ENCODE measurements around the gene BBX. TPM values are rescaled to one million over a fixed set of nuclear protein-coding genes. Genes with fewer than 3 reads are reported as not detected.

The BBX gene
- total RNA-seq, 1 donor from 2014 or later, result 37.2 TPM

GRCh38 chr3:107629566-107629965, 106.8 kb downstream of the BBX start:
- intact Hi-C loops (cut with micrococcal nuclease), result no loop called here
- Mint-ChIP-seq H3K27me3 (no peaks in the 10 kb centered on the region), H3K4me3 (no peak overlapping the region), H3K9me3 (no peaks in the 10 kb centered on the region), H3K4me1 (peaks cover 18% of the 10 kb centered on the region), H3K27ac (no peak overlapping the region), H3K36me3 (ENCODE audit: low read depth) (no peaks in the 10 kb centered on the region)
- DNase-seq, result no peak

GRCh38 chr3:107630779-107631178, 108.0 kb downstream of the BBX start:
- Mint-ChIP-seq H3K36me3 (ENCODE audit: low read depth) (no peaks in the 10 kb centered on the region), H3K27ac (no peak overlapping the region), H3K4me1 (peaks cover 18% of the 10 kb centered on the region), H3K27me3 (no peaks in the 10 kb centered on the region), H3K4me3 (no peak overlapping the region), H3K9me3 (no peaks in the 10 kb centered on the region)
- intact Hi-C loops (cut with micrococcal nuclease), result no loop called here
- DNase-seq, result no peak

- no peaks in the 10 kb centered on the region for H3K27me3 Mint-ChIP-seq
- H3K36me3 Mint-ChIP-seq (ENCODE audit: low read depth), result no peaks in the 10 kb centered on the region
- peaks cover 18% of the 10 kb centered on the region for H3K4me1 Mint-ChIP-seq
- no peak overlapping the region for H3K4me3 Mint-ChIP-seq
- no peaks in the 10 kb centered on the region for H3K9me3 Mint-ChIP-seq
- no peak overlapping the region for H3K27ac Mint-ChIP-seq
- no peak for DNase-seq
- intact Hi-C loops (cut with micrococcal nuclease), result no loop called here
Measured at GRCh38 chr3:107632576-107632975, 109.8 kb downstream of the BBX start.

- Mint-ChIP-seq H3K36me3 (ENCODE audit: low read depth) (no peaks in the 10 kb centered on the region), H3K27ac (no peak overlapping the region), H3K4me1 (peaks cover 18% of the 10 kb centered on the region), H3K4me3 (no peak overlapping the region), H3K27me3 (no peaks in the 10 kb centered on the region), H3K9me3 (no peaks in the 10 kb centered on the region)
- DNase-seq, result no peak
- intact Hi-C loops (cut with micrococcal nuclease), result no loop called here
Measured at GRCh38 chr3:107633327-107634098, 110.8 kb downstream of the BBX start.

GRCh38 chr3:107634099-107634489, 111.3 kb downstream of the BBX start:
- Mint-ChIP-seq H3K4me1 (peaks cover 18% of the 10 kb centered on the region), H3K9me3 (no peaks in the 10 kb centered on the region), H3K27me3 (no peaks in the 10 kb centered on the region), H3K4me3 (no peak overlapping the region), H3K36me3 (ENCODE audit: low read depth) (no peaks in the 10 kb centered on the region), H3K27ac (no peak overlapping the region)
- no peak for DNase-seq
- intact Hi-C loops (cut with micrococcal nuclease), result no loop called here

GRCh38 chr3:107637416-107638183, 114.8 kb downstream of the BBX start:
- intact Hi-C loops (cut with micrococcal nuclease), result no loop called here
- Mint-ChIP-seq H3K27me3 (no peaks in the 10 kb centered on the region), H3K36me3 (ENCODE audit: low read depth) (no peaks in the 10 kb centered on the region), H3K9me3 (no peaks in the 10 kb centered on the region), H3K4me1 (peaks cover 6% of the 10 kb centered on the region), H3K27ac (no peak overlapping the region), H3K4me3 (no peak overlapping the region)
- no peak for DNase-seq

- Mint-ChIP-seq H3K4me1 (no peaks in the 10 kb centered on the region), H3K27me3 (no peaks in the 10 kb centered on the region), H3K36me3 (ENCODE audit: low read depth) (no peaks in the 10 kb centered on the region), H3K27ac (no peak overlapping the region), H3K9me3 (no peaks in the 10 kb centered on the region), H3K4me3 (no peak overlapping the region)
- no peak for DNase-seq
- intact Hi-C loops (cut with micrococcal nuclease), result no loop called here
Measured at GRCh38 chr3:107641572-107642307, 119.0 kb downstream of the BBX start.

- H3K27me3 Mint-ChIP-seq, result no peaks in the 10 kb centered on the region
- H3K4me3 Mint-ChIP-seq, result no peak overlapping the region
- no peaks in the 10 kb centered on the region for H3K4me1 Mint-ChIP-seq
- H3K9me3 Mint-ChIP-seq, result no peaks in the 10 kb centered on the region
- no peak overlapping the region for H3K27ac Mint-ChIP-seq
- intact Hi-C loops (cut with micrococcal nuclease), result no loop called here
- DNase-seq, result no peak
- H3K36me3 Mint-ChIP-seq (ENCODE audit: low read depth), result peaks cover 3% of the 10 kb centered on the region
Measured at GRCh38 chr3:107643038-107643883, 120.5 kb downstream of the BBX start.

- intact Hi-C loops (cut with micrococcal nuclease), result no loop called here
- H3K4me1 Mint-ChIP-seq, result no peaks in the 10 kb centered on the region
- DNase-seq, result no peak
- no peak overlapping the region for H3K4me3 Mint-ChIP-seq
- H3K9me3 Mint-ChIP-seq, result no peaks in the 10 kb centered on the region
- no peaks in the 10 kb centered on the region for H3K27me3 Mint-ChIP-seq
- no peak overlapping the region for H3K27ac Mint-ChIP-seq
- peaks cover 6% of the 10 kb centered on the region for H3K36me3 Mint-ChIP-seq (ENCODE audit: low read depth)
Measured at GRCh38 chr3:107644631-107645030, 121.9 kb downstream of the BBX start.

GRCh38 chr3:107650788-107651187, 128.0 kb downstream of the BBX start:
- H3K4me1 Mint-ChIP-seq, result peaks cover 9% of the 10 kb centered on the region
- no peak for DNase-seq
- no peak overlapping the region for H3K27ac Mint-ChIP-seq
- no peaks in the 10 kb centered on the region for H3K27me3 Mint-ChIP-seq
- no peaks in the 10 kb centered on the region for H3K9me3 Mint-ChIP-seq
- H3K36me3 Mint-ChIP-seq (ENCODE audit: low read depth), result peaks cover 6% of the 10 kb centered on the region
- no peak overlapping the region for H3K4me3 Mint-ChIP-seq
- intact Hi-C loops (cut with micrococcal nuclease), result no loop called here

- H3K4me1 Mint-ChIP-seq, result peaks cover 9% of the 10 kb centered on the region
Measured at GRCh38 chr3:107651782-107652181, 129.0 kb downstream of the BBX start.

GRCh38 chr3:107654218-107654617, 131.5 kb downstream of the BBX start:
- intact Hi-C loops (cut with micrococcal nuclease), result no loop called here
- Mint-ChIP-seq H3K27me3 (no peaks in the 10 kb centered on the region), H3K4me3 (no peak overlapping the region), H3K36me3 (ENCODE audit: low read depth) (no peaks in the 10 kb centered on the region), H3K27ac (no peak overlapping the region), H3K4me1 (peaks cover 9% of the 10 kb centered on the region), H3K9me3 (no peaks in the 10 kb centered on the region)
- DNase-seq, result no peak

More at GRCh38 chr3:107651782-107652181, 129.0 kb downstream of the BBX start:
- Mint-ChIP-seq H3K9me3 (no peaks in the 10 kb centered on the region), H3K27me3 (no peaks in the 10 kb centered on the region), H3K4me3 (no peak overlapping the region), H3K36me3 (ENCODE audit: low read depth) (peaks cover 6% of the 10 kb centered on the region), H3K27ac (no peak overlapping the region)
- no peak for DNase-seq
- intact Hi-C loops (cut with micrococcal nuclease), result no loop called here

GRCh38 chr3:107657971-107658370, 135.2 kb downstream of the BBX start:
- no peak overlapping the region for H3K27ac Mint-ChIP-seq
- H3K36me3 Mint-ChIP-seq (ENCODE audit: low read depth), result no peaks in the 10 kb centered on the region
- no peak overlapping the region for H3K4me3 Mint-ChIP-seq
- H3K9me3 Mint-ChIP-seq, result no peaks in the 10 kb centered on the region
- intact Hi-C loops (cut with micrococcal nuclease), result no loop called here
- DNase-seq, result no peak
- no peaks in the 10 kb centered on the region for H3K27me3 Mint-ChIP-seq
- H3K4me1 Mint-ChIP-seq, result peaks cover 10% of the 10 kb centered on the region
